ENCODE measurements around the gene RUNX2. TPM values are rescaled to one million over a fixed set of nuclear protein-coding genes. Genes with fewer than 3 reads are reported as not detected.
"Not testable (repeated sequence)": the region's sequence is repeated elsewhere in the genome, so short reads cannot be mapped to it uniquely, and the experiment has no call there.

The RUNX2 gene
- total and polyA plus RNA-seq, 4 donors: 0.09 to 1.5 (median 0.75) TPM

DNA sequence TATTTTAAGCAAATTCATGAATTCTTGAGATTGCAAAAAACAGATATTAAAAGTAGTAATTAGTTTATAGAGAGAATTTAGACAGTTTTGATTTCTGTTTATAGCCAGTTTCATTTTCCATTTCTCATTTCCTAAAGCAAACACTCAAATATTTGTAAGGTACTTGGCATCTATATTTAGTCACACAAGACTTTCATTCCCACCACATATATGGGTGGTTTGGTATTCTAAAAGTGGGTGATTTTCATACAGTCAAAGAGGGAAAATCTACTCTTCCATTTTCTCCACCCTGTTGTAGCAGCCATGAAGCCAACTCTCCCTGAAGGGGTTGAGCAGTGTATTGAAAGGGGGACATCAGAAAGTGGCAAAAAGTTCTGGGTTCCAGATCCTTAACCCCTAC, 230.7 kb downstream of the RUNX2 start:
- H3K4me1 ChIP-seq (ENCODE audit: control insufficient read depth in 4 of 4, insufficient read depth in 4 of 4, low read length in 3 of 4): no peaks in the 10 kb centered on the region
- H3K4me3 ChIP-seq (ENCODE audit: low read depth in 1 of 3, low read length in 3 of 3): no peak overlapping the region
- no peak for DNase-seq (ENCODE audit: low spot score)
- no peak overlapping the region for H3K9ac ChIP-seq (ENCODE audit: low read depth in 1 of 2, low read length in 2 of 2)
- no peak overlapping the region for H3K27ac ChIP-seq (ENCODE audit: low read depth in 1 of 2, low read length in 2 of 2)
- H3K9me3 ChIP-seq (ENCODE audit: control insufficient read depth in 4 of 4, low read length in 3 of 4): no peaks in the 10 kb centered on the region
- H3K36me3 ChIP-seq (ENCODE audit: control insufficient read depth in 4 of 4, insufficient read depth in 3 of 4, low read depth in 1 of 4, low read length in 3 of 4): no peaks in the 10 kb centered on the region
- H3K27me3 ChIP-seq (ENCODE audit: control insufficient read depth in 4 of 4, insufficient read depth in 4 of 4, low read length in 3 of 4): no peaks in the 10 kb centered on the region
- TF ChIP-seq CTCF (IDR thresholded peaks at IDR 0.05; ENCODE audit: low read depth, low read length, missing input control) (no peak), HNF4G (IDR thresholded peaks at IDR 0.05) (no peak), ZBTB33 (IDR thresholded peaks at IDR 0.05) (no peak), YY1 (IDR thresholded peaks at IDR 0.05) (no peak), SP1 (IDR thresholded peaks at IDR 0.05) (no peak), MAX (IDR thresholded peaks at IDR 0.05) (no peak), NR2F2 (IDR thresholded peaks at IDR 0.05) (no peak), GABPA (IDR thresholded peaks at IDR 0.05 in 1 of 2, conservative IDR thresholded peaks at IDR 0.05 in 1 of 2) (no peak), JUND (IDR thresholded peaks at IDR 0.05) (no peak)
- TF ChIP-seq, protein P1, sequence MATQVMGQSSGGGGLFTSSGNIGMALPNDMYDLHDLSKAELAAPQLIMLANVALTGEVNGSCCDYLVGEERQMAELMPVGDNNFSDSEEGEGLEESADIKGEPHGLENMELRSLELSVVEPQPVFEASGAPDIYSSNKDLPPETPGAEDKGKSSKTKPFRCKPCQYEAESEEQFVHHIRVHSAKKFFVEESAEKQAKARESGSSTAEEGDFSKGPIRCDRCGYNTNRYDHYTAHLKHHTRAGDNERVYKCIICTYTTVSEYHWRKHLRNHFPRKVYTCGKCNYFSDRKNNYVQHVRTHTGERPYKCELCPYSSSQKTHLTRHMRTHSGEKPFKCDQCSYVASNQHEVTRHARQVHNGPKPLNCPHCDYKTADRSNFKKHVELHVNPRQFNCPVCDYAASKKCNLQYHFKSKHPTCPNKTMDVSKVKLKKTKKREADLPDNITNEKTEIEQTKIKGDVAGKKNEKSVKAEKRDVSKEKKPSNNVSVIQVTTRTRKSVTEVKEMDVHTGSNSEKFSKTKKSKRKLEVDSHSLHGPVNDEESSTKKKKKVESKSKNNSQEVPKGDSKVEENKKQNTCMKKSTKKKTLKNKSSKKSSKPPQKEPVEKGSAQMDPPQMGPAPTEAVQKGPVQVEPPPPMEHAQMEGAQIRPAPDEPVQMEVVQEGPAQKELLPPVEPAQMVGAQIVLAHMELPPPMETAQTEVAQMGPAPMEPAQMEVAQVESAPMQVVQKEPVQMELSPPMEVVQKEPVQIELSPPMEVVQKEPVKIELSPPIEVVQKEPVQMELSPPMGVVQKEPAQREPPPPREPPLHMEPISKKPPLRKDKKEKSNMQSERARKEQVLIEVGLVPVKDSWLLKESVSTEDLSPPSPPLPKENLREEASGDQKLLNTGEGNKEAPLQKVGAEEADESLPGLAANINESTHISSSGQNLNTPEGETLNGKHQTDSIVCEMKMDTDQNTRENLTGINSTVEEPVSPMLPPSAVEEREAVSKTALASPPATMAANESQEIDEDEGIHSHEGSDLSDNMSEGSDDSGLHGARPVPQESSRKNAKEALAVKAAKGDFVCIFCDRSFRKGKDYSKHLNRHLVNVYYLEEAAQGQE (IDR thresholded peaks at IDR 0.05): no peak

DNA sequence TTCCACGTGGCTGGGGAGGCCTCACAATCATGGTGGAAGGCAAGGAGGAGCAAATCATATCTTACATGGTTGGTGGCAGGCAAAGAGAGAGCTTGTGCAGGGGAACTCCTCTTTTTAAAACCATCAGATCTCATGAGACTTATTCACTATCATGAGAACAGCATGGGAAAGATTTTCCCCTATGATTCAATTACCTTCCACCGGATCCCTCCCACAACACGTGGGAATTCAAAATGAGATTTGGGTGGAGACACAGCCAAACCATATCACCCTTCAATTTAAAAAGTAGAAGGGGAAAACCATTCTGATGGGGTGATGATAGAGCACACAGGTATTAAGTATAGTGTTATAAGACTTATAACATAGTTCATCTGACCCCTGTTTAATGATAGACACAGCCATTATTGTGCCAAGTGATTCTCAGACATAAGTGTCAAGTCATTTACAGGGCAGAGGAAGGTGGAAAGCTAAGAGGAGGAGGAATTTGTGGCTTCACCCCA, 232.2 kb downstream of the RUNX2 start:
- H3K36me3 ChIP-seq (ENCODE audit: control insufficient read depth in 4 of 4, insufficient read depth in 3 of 4, low read depth in 1 of 4, low read length in 3 of 4); H3K4me1 ChIP-seq (ENCODE audit: control insufficient read depth in 4 of 4, insufficient read depth in 4 of 4, low read length in 3 of 4); H3K9me3 ChIP-seq (ENCODE audit: control insufficient read depth in 4 of 4, low read length in 3 of 4); H3K27ac ChIP-seq (ENCODE audit: low read depth in 1 of 2, low read length in 2 of 2); H3K4me3 ChIP-seq (ENCODE audit: low read depth in 1 of 3, low read length in 3 of 3); H3K27me3 ChIP-seq (ENCODE audit: control insufficient read depth in 4 of 4, insufficient read depth in 4 of 4, low read length in 3 of 4); H3K9ac ChIP-seq (ENCODE audit: low read depth in 1 of 2, low read length in 2 of 2); DNase-seq (ENCODE audit: low spot score): not testable (repeated sequence)
- 85% methylated on average over 3 of the region's 3 CpGs for WGBS

DNA sequence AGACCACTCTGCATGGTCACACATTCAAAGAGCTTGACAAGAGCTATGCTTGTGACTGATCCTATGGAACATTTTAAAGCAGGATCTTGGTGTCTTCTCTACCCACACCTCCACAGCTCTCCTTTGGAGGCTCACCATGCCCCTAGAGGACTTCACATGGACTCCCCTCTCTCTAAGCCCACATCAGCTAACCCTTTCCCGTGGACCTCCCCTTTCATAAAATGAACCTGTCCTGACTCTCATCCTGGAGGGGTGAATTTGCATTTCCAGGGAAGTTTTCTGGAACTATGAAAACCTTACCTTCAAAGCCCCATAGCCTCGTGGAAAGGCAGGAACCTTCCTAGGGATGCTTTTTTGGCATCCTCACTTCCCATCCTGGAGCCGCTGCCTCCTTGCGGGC, 234.0 kb downstream of the RUNX2 start:
- no peaks in the 10 kb centered on the region for H3K4me1 ChIP-seq (ENCODE audit: control insufficient read depth in 4 of 4, insufficient read depth in 4 of 4, low read length in 3 of 4)
- no peak for DNase-seq (ENCODE audit: low spot score)
- WGBS: 93% methylated on average over 4 of the region's 4 CpGs
- no peaks in the 10 kb centered on the region for H3K36me3 ChIP-seq (ENCODE audit: control insufficient read depth in 4 of 4, insufficient read depth in 3 of 4, low read depth in 1 of 4, low read length in 3 of 4)
- H3K4me3 ChIP-seq (ENCODE audit: low read depth in 1 of 3, low read length in 3 of 3): no peak overlapping the region
- no peaks in the 10 kb centered on the region for H3K27me3 ChIP-seq (ENCODE audit: control insufficient read depth in 4 of 4, insufficient read depth in 4 of 4, low read length in 3 of 4)
- H3K27ac ChIP-seq (ENCODE audit: low read depth in 1 of 2, low read length in 2 of 2): no peak overlapping the region
- H3K9me3 ChIP-seq (ENCODE audit: control insufficient read depth in 4 of 4, low read length in 3 of 4): no peaks in the 10 kb centered on the region
- TF ChIP-seq HNF4A (conservative IDR thresholded peaks at IDR 0.05): no peak
- no peak for TF ChIP-seq TAF1 (conservative IDR thresholded peaks at IDR 0.05)
- TF ChIP-seq NR2F2 (IDR thresholded peaks at IDR 0.05): no peak
- no peak for TF ChIP-seq YY1 (IDR thresholded peaks at IDR 0.05)
- TF ChIP-seq RXRA (IDR thresholded peaks at IDR 0.05): no peak
- no peak for TF ChIP-seq MAX (IDR thresholded peaks at IDR 0.05)
- TF ChIP-seq JUND (IDR thresholded peaks at IDR 0.05): no peak
- no peak for TF ChIP-seq FOXA1 (IDR thresholded peaks at IDR 0.05)
- TF ChIP-seq ZBTB33 (IDR thresholded peaks at IDR 0.05): no peak
- H3K9ac ChIP-seq (ENCODE audit: low read depth in 1 of 2, low read length in 2 of 2): no peak overlapping the region

Measured in liver (tissue), 9 donors.